Measurements from ENCODE around the gene NTSR1. TPM values are rescaled to one million over a fixed set of nuclear protein-coding genes. Genes with fewer than 3 reads are reported as not detected.

NTSR1 gene
- total RNA-seq, 1 experiment from 2014 or later: 15.9 TPM

DNA sequence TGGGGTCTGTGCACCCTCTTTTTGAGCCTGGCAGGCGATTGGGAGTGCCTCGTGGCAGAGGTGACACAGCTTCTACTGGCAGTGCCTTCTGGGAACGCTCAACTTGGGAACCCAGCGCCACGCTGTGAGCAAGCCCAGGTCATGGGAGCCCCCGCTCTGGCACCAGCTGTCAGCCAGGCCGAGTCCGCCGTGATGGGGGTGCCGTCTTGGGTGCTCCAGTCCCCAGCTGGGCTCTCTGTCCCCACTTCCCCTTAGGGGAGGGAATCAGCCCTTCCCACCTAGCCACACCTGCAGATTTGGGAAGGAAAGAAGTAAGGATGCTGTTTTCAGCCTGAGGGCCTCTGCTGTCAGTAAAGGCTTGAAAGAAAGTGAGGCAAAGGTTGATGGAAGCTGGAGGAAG lies 31.0 kb upstream of the NTSR1 start:
- intact Hi-C loops (cut with micrococcal nuclease; ENCODE audit: unreplicated experiment): no loop called here
- peaks cover 1% of the 10 kb centered on the region for H3K4me1 ChIP-seq (ENCODE audit: insufficient read depth, low read length, poor library complexity, severe bottlenecking)
- H3K4me3 ChIP-seq (ENCODE audit: low read depth, low read length, poor library complexity, severe bottlenecking): no peak overlapping the region
- CTCF ChIA-PET: interaction anchor here (0.7 kb wide), 1 partner anchor 51 kb away, joined by 3 read pairs; no protein-coding TSS in a partner anchor
- H3K27me3 ChIP-seq (replicated peaks; ENCODE audit: insufficient read depth, low read depth, low read length, poor library complexity): no peaks in the 10 kb centered on the region
- H3K9me3 ChIP-seq (ENCODE audit: low read depth, low read length, poor library complexity, severe bottlenecking): no peaks in the 10 kb centered on the region
- no TSS peak for BruUV-seq (replicated peaks)
- TF ChIP-seq, protein P1, sequence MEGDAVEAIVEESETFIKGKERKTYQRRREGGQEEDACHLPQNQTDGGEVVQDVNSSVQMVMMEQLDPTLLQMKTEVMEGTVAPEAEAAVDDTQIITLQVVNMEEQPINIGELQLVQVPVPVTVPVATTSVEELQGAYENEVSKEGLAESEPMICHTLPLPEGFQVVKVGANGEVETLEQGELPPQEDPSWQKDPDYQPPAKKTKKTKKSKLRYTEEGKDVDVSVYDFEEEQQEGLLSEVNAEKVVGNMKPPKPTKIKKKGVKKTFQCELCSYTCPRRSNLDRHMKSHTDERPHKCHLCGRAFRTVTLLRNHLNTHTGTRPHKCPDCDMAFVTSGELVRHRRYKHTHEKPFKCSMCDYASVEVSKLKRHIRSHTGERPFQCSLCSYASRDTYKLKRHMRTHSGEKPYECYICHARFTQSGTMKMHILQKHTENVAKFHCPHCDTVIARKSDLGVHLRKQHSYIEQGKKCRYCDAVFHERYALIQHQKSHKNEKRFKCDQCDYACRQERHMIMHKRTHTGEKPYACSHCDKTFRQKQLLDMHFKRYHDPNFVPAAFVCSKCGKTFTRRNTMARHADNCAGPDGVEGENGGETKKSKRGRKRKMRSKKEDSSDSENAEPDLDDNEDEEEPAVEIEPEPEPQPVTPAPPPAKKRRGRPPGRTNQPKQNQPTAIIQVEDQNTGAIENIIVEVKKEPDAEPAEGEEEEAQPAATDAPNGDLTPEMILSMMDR (conservative IDR thresholded peaks at IDR 0.05; ENCODE audit: low read depth, low read length): no peak
- no peak for TF ChIP-seq EZH2 (IDR thresholded peaks at IDR 0.05; ENCODE audit: borderline replicate concordance, low read depth, low read length, poor library complexity, severe bottlenecking)
- H3K27ac ChIP-seq (ENCODE audit: low read depth, low read length, poor library complexity, severe bottlenecking): no peak overlapping the region
- DNase-seq (ENCODE audit: low spot score): no peak
- H3K36me3 ChIP-seq (ENCODE audit: insufficient read depth, low read length, poor library complexity, severe bottlenecking): no peaks in the 10 kb centered on the region
- POLR2A ChIA-PET (ENCODE audit: low non-redundant PET): no interaction called here

DNA sequence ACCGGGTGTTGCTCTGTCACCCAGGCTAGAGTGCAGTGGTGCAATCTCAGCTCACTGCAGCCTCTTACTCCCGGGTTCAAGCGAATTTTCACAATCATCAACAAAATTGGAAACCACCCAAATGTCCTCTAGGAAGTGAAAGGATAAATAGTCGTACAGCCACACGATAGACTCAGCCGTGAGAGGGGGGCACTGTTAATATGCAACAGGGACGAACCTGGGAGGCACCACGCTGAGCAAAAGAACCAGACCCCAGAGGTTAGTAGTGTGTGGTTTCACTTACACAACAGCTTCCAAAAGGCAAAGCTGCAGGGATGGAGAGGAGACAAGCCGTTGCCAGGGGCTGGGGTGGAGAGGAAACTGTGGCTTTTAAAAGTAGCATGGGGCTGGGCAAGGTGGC lies 30.1 kb upstream of the NTSR1 start:
- DNase-seq (ENCODE audit: low spot score): no peak
- Histone ChIP-seq H3K27me3 (replicated peaks; ENCODE audit: insufficient read depth, low read depth, low read length, poor library complexity) (no peaks in the 10 kb centered on the region), H3K27ac (ENCODE audit: low read depth, low read length, poor library complexity, severe bottlenecking) (no peak overlapping the region), H3K4me1 (ENCODE audit: insufficient read depth, low read length, poor library complexity, severe bottlenecking) (peaks cover 10% of the 10 kb centered on the region), H3K4me3 (ENCODE audit: low read depth, low read length, poor library complexity, severe bottlenecking) (no peak overlapping the region), H3K36me3 (ENCODE audit: insufficient read depth, low read length, poor library complexity, severe bottlenecking) (no peaks in the 10 kb centered on the region), H3K9me3 (ENCODE audit: low read depth, low read length, poor library complexity, severe bottlenecking) (no peaks in the 10 kb centered on the region)
- intact Hi-C loops (cut with micrococcal nuclease; ENCODE audit: unreplicated experiment): no loop called here
- no peak for TF ChIP-seq EZH2 (IDR thresholded peaks at IDR 0.05; ENCODE audit: borderline replicate concordance, low read depth, low read length, poor library complexity, severe bottlenecking)
- TF ChIP-seq, protein P1 (conservative IDR thresholded peaks at IDR 0.05; ENCODE audit: low read depth, low read length): no peak
- BruUV-seq (replicated peaks): no TSS peak
- ChIA-PET CTCF (interaction anchor here (0.7 to 1.4 kb wide), 2 partner anchors 52 to 113 kb away, joined by 3 to 4 read pairs; no protein-coding TSS in a partner anchor), POLR2A (ENCODE audit: low non-redundant PET) (no interaction called here)

DNA sequence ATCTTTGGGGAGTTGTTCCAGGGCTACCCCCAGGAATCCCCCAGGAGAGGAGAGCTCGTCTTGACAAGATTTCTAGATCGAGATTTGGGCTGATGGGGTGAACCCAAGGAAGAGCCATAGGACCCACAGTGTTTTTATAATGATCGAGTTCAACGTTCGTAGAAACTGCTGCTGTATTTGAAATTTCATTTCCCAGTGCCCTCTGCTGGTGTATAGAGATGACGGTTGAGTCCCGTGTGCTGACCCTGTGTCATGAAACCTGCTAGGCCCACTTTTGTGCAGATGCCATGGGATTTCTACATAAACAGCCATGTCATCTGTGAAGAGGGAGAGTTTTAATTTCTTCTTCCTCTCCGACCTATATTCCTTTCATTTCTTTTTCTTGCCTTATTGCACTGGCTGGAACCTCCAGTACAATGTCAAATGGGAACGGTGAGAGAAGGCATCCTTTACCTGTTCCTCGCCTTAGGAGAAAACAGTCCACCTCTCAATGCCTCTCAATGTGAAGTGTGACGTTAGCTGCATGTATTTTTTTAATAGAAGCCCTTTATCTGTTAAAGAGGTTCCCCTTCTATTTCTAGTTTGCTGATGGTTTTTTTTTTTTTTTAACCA lies 28.6 kb upstream of the NTSR1 start:
- ChIA-PET CTCF (interaction anchor here (0.6 to 1.4 kb wide), 2 partner anchors 111 to 296 kb away, joined by 4 to 7 read pairs; no protein-coding TSS in a partner anchor), POLR2A (ENCODE audit: low non-redundant PET) (no interaction called here)
- no TSS peak for BruUV-seq (replicated peaks)

More for the DNA sequence above, 28.6 kb upstream of the NTSR1 start:
- no peak for DNase-seq (ENCODE audit: low spot score)
- Histone ChIP-seq H3K36me3 (ENCODE audit: insufficient read depth, low read length, poor library complexity, severe bottlenecking) (no peaks in the 10 kb centered on the region), H3K9me3 (ENCODE audit: low read depth, low read length, poor library complexity, severe bottlenecking) (no peaks in the 10 kb centered on the region), H3K27me3 (replicated peaks; ENCODE audit: insufficient read depth, low read depth, low read length, poor library complexity) (no peaks in the 10 kb centered on the region), H3K4me1 (ENCODE audit: insufficient read depth, low read length, poor library complexity, severe bottlenecking) (peaks cover 10% of the 10 kb centered on the region), H3K4me3 (ENCODE audit: low read depth, low read length, poor library complexity, severe bottlenecking) (no peak overlapping the region), H3K27ac (ENCODE audit: low read depth, low read length, poor library complexity, severe bottlenecking) (no peak overlapping the region)
- no peak for TF ChIP-seq EZH2 (IDR thresholded peaks at IDR 0.05; ENCODE audit: borderline replicate concordance, low read depth, low read length, poor library complexity, severe bottlenecking)
- TF ChIP-seq, protein P1 (conservative IDR thresholded peaks at IDR 0.05; ENCODE audit: low read depth, low read length): no peak
- intact Hi-C loops (cut with micrococcal nuclease; ENCODE audit: unreplicated experiment): no loop called here
